Measurements from ENCODE around the gene PRKAR1B. TPM values are rescaled to one million over a fixed set of nuclear protein-coding genes. Genes with fewer than 3 reads are reported as not detected.

The PRKAR1B gene
- total RNA-seq, 4 donors from 2014 or later: 8.2 to 12.3 (median 10.5) TPM

GRCh38 chr7:666454-667292 lies 60.4 kb downstream of the PRKAR1B start:
- Histone ChIP-seq H3K9me3 (no peaks in the 10 kb centered on the region), H3K27me3 (no peaks in the 10 kb centered on the region), H3K27ac (no peak overlapping the region), H3K4me3 (no peak overlapping the region), H3K4me1 (peaks cover 28% of the 10 kb centered on the region), H3K36me3 (no peaks in the 10 kb centered on the region)
- WGBS: 95% methylated on average over 4 of the region's 7 CpGs
- peak in 1 of 2 donors; percentile 58 for DNase-seq (ENCODE audit: low spot score in 2 of 2)
- TF ChIP-seq POLR2A (IDR thresholded peaks at IDR 0.05) (no peak), EP300 (IDR thresholded peaks at IDR 0.05) (no peak), CTCF (IDR thresholded peaks at IDR 0.05) (no peak), POLR2AphosphoS5 (IDR thresholded peaks at IDR 0.05) (no peak)

DNA sequence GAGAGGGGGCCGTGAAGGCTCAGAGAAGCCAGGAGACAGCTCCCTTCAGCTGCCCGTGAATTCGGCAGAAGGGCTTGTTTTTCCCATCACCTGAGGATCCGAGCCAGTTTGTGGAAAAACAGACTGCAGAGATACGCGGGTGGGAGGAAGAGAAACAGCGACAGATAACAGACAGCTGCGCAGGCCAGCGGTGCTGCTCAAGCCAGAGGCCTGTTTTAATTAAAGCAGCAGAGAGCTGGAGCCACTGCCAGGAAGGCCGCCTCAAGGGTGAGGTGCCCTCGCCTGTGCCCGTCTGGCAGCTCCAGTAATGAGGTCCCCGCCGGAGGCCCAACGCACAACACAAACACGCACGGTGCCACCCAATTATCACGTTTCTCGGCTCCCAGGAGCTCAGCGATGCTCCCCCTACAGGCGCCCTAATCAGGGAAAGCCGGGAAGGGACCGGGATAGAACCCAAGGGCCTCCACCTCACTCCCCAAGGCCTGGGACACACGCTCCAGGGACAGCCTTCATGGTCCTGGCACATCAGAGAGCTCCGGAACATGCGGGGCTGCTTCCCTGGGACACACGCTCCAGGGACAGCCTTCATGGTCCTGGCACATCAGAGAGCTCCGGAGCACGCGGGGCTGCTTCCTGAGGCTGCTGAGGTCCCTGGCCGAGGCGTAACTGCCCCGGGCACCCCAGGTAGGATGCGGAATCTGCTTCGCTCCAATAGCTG lies 61.2 kb downstream of the PRKAR1B start:
- Histone ChIP-seq H3K27me3 (no peaks in the 10 kb centered on the region), H3K27ac (no peak overlapping the region), H3K4me3 (no peak overlapping the region), H3K36me3 (no peaks in the 10 kb centered on the region), H3K9me3 (no peaks in the 10 kb centered on the region), H3K4me1 (peaks cover 28% of the 10 kb centered on the region)
- WGBS: 68% methylated on average over 20 of the region's 35 CpGs
- TF ChIP-seq POLR2AphosphoS5 (IDR thresholded peaks at IDR 0.05): no peak
- no peak for TF ChIP-seq POLR2A (IDR thresholded peaks at IDR 0.05)
- no peak for TF ChIP-seq CTCF (IDR thresholded peaks at IDR 0.05)
- no peak for TF ChIP-seq EP300 (IDR thresholded peaks at IDR 0.05)
- peak in 1 of 2 donors; percentile 50 for DNase-seq (ENCODE audit: low spot score in 2 of 2)

- H3K4me3 ChIP-seq: no peak overlapping the region
- H3K27me3 ChIP-seq: no peaks in the 10 kb centered on the region
- peaks cover 28% of the 10 kb centered on the region for H3K4me1 ChIP-seq
- no peak overlapping the region for H3K27ac ChIP-seq
- peak in 1 of 2 donors; percentile 49 for DNase-seq (ENCODE audit: low spot score in 2 of 2)
- 74% methylated on average over 14 of the region's 20 CpGs for WGBS
- TF ChIP-seq CTCF (IDR thresholded peaks at IDR 0.05) (no peak), POLR2AphosphoS5 (IDR thresholded peaks at IDR 0.05) (no peak), POLR2A (IDR thresholded peaks at IDR 0.05) (no peak), EP300 (IDR thresholded peaks at IDR 0.05) (no peak)
- no peaks in the 10 kb centered on the region for H3K9me3 ChIP-seq
- no peaks in the 10 kb centered on the region for H3K36me3 ChIP-seq
These were observed 61.9 kb downstream of the PRKAR1B start for GRCh38 chr7:664997-665735.

DNA sequence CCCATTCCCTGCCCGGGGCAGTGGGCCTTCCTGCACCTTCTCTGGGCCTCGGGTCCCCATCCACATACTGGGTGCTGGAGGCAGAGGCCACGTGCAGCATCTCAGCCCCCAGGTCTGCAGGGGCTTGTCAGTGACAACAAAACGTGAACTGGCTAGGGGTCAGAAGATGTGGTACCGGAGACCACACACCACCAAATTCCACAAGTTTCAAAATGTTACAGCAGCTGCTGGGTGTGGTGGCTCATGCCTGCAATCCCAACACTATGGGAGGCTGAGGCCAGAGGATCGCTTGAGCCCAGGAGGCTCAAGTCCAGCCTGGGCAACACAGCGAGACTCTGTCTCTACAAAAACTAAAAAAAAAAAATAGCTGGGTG lies 62.7 kb downstream of the PRKAR1B start:
- TF ChIP-seq POLR2A (IDR thresholded peaks at IDR 0.05) (no peak), CTCF (IDR thresholded peaks at IDR 0.05) (no peak), EP300 (IDR thresholded peaks at IDR 0.05) (no peak), POLR2AphosphoS5 (IDR thresholded peaks at IDR 0.05) (no peak)
- no peak overlapping the region for H3K27ac ChIP-seq
- no peaks in the 10 kb centered on the region for H3K27me3 ChIP-seq
- DNase-seq (ENCODE audit: low spot score in 2 of 2): no peak
- no peak overlapping the region for H3K4me3 ChIP-seq
- peaks cover 28% of the 10 kb centered on the region for H3K4me1 ChIP-seq
- no peaks in the 10 kb centered on the region for H3K36me3 ChIP-seq
- WGBS: 97% methylated on average over 6 of the region's 7 CpGs
- no peaks in the 10 kb centered on the region for H3K9me3 ChIP-seq
